ENCODE data around the gene RXFP4. TPM values are rescaled to one million over a fixed set of nuclear protein-coding genes. Genes with fewer than 3 reads are reported as not detected.
"Not testable (repeated sequence)": the region's sequence is repeated elsewhere in the genome, so short reads cannot be mapped to it uniquely, and the experiment has no call there.

RXFP4 gene
- total RNA-seq, 2 donors from 2014 or later: not detected

- no peaks in the 10 kb centered on the region for H3K9me3 Mint-ChIP-seq
- no peaks in the 10 kb centered on the region for H3K27me3 Mint-ChIP-seq
- peak; percentile 99 for ATAC-seq
- H3K4me3 Mint-ChIP-seq: peak within 1 kb of the TSS; percentile 93
- peak within 1 kb of the TSS; percentile 91 to 99 for H3K27ac Mint-ChIP-seq
- H3K36me3 Mint-ChIP-seq: peaks cover 12% of the 10 kb centered on the region
- DNase-seq (ENCODE audit: low spot score): peak; percentile 89
- peaks cover 19 to 25% of the 10 kb centered on the region in 2 donors for H3K4me1 Mint-ChIP-seq (ENCODE audit: low read depth in 2 of 2)
These were observed 30.0 kb upstream of the RXFP4 start, which contains the start of gene RIT1 for GRCh38 chr1:155911156-155912055. Gene RIT1 (minus strand): TSS chr1:155911349. CDS start chr1:155910761, 588 bp downstream.

DNA sequence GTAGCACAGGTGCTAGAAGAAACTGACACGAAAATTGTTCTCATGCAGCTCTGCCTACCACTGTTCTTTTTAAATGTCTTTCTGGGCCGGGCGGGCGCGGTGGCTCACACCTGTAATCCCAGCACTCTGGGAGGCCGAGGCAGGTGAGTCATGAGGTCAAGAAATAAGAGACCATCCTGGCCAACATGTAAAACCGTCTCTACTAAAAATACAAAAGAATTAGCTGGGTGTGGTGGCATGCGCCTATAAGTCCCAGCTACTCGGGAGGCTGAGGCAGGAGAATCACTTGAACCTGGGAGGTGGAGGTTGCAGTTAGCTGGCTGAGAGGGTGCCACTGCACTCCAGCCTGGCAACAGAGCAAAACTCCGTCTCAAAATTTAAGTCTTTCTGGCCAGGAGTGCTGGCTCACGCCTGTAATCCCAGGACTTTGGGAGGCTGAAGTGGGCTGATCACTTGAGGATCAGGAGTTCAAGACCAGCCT, 29.3 kb upstream of the RXFP4 start:
- Mint-ChIP-seq H3K27me3 (no peaks in the 10 kb centered on the region), H3K4me1 (ENCODE audit: low read depth in 2 of 2) (peaks cover 23 to 32% of the 10 kb centered on the region in 2 donors), H3K4me3 (peak overlapping the region; percentile 93), H3K27ac (peak overlapping the region; percentile 91 to 99), H3K9me3 (no peaks in the 10 kb centered on the region), H3K36me3 (peaks cover 19% of the 10 kb centered on the region)
- ATAC-seq (no peak), DNase-seq (ENCODE audit: low spot score) (no peak)

DNA sequence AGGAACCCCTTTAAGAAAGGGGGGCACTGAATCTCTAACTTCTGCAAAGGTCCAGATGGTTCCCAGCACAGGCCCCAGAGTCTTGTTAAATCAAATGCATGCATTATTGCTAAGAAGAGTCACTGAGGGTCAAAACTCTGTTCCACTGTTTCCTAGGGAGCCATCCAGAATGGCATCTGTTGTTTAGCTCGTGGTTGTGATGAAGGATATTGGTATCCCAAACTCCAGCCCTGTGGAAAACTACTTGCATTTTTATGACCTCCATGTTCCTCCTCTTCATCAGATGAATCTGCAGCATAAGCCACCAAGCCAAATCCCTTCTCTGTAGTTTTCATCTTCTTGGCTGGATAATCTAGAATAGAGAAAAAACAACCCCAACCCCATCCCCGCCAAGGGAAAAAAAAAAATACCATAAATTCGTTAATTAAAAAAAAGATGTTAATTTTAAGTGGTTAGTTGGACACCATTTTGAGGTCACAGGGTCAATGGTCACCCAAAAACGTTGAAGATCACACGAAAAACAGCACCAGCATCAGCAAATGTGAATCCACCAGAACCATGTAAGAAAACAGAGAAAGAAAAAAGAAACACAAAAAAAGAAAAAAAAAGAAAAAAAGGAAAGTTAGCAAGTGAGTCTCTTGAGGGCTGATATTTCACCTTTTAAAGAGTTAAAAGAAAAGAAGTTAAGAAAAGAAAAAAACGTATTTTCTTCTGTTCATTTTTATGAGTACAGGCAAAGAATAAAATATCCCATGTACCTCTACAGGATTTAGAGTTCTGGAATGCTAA, 27.3 kb upstream of the RXFP4 start:
- H3K27me3 Mint-ChIP-seq: no peaks in the 10 kb centered on the region
- H3K4me1 Mint-ChIP-seq (ENCODE audit: low read depth in 2 of 2): peaks cover 25 to 34% of the 10 kb centered on the region in 2 donors
- DNase-seq (ENCODE audit: low spot score): no peak
- peaks cover 28% of the 10 kb centered on the region for H3K36me3 Mint-ChIP-seq
- peak overlapping the region in 1 of 2 donors; percentile 37 for H3K27ac Mint-ChIP-seq
- no peak for ATAC-seq
- H3K9me3 Mint-ChIP-seq: no peaks in the 10 kb centered on the region
- H3K4me3 Mint-ChIP-seq: no peak overlapping the region

GRCh38 chr1:155918660-155919059, 22.8 kb upstream of the RXFP4 start:
- no peak overlapping the region for H3K27ac Mint-ChIP-seq
- H3K27me3 Mint-ChIP-seq: no peaks in the 10 kb centered on the region
- H3K4me1 Mint-ChIP-seq (ENCODE audit: low read depth in 2 of 2): peaks cover 9 to 12% of the 10 kb centered on the region in 2 donors
- no peak overlapping the region for H3K4me3 Mint-ChIP-seq
- H3K9me3 Mint-ChIP-seq: no peaks in the 10 kb centered on the region
- DNase-seq (ENCODE audit: low spot score): no peak
- ATAC-seq: no peak
- H3K36me3 Mint-ChIP-seq: peaks cover 45% of the 10 kb centered on the region

DNA sequence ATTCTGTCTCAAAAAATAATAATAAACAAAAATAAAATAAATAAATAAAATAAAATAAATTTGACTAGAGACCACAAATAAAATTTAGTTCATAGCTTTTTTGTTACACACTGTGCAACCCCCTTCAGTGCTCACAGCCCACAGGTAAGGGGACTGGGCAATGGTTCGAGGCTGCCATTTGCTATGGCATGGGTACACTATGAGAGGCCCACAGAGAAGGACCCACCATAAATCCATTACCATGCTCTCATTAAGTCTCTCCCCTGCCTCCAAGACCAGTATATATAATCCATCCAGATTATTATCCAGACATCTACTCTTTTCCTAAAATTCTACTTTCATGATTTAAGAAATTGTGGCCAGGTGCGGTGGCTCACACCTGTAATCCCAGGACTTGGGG, 21.6 kb upstream of the RXFP4 start:
- ATAC-seq (no peak), DNase-seq (ENCODE audit: low spot score) (no peak)
- Mint-ChIP-seq H3K27me3 (no peaks in the 10 kb centered on the region), H3K27ac (no peak overlapping the region), H3K4me3 (no peak overlapping the region), H3K4me1 (ENCODE audit: low read depth in 2 of 2) (peaks cover 9 to 12% of the 10 kb centered on the region in 2 donors), H3K36me3 (peaks cover 36% of the 10 kb centered on the region), H3K9me3 (no peaks in the 10 kb centered on the region)

DNA sequence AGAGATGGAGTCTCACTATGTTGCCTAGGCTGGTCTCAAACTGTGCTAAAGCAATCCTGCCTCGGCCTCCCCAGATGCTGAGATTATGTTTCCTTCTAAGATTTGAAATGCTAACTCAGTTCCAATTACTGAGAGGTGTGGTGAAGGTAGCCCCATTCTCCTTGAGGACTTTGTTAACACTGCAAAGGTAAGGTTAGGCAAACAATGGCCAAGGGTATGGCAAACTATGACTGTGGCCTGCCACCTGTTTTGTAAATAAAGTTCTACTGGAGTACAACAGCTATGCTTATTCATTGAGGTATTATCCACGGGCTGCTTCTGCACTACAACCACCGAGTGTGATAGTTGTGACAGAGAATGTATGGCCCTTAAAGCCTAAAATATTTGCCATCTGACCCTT, 20.7 kb upstream of the RXFP4 start:
- DNase-seq (ENCODE audit: low spot score): no peak
- H3K9me3 Mint-ChIP-seq: no peaks in the 10 kb centered on the region
- no peak for ATAC-seq
- H3K27me3 Mint-ChIP-seq: no peaks in the 10 kb centered on the region
- peaks cover 40% of the 10 kb centered on the region for H3K36me3 Mint-ChIP-seq
- H3K4me3 Mint-ChIP-seq: no peak overlapping the region
- no peak overlapping the region for H3K27ac Mint-ChIP-seq
- H3K4me1 Mint-ChIP-seq (ENCODE audit: low read depth in 2 of 2): peaks cover 9 to 12% of the 10 kb centered on the region in 2 donors

DNA sequence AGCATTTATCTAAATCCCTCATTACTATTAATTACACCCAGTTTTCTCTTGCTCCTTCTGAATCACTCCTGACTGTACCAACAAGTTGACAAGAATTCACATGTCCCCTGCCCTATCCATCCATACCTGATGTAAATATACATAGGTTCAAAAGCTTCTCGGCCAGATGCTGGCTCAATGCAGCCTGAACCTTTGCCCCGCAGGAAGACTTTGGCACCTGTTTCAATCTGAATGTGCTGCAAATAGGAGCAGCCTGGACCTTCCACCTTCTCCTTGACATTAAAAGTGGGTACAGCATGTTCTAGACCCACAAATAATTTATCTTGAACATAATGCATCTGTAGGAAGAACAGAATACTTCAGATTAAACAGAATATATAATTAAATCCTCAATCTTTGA, 15.9 kb upstream of the RXFP4 start:
- H3K4me3 Mint-ChIP-seq: no peak overlapping the region
- H3K9me3 Mint-ChIP-seq: no peaks in the 10 kb centered on the region
- no peak overlapping the region for H3K27ac Mint-ChIP-seq
- H3K4me1 Mint-ChIP-seq (ENCODE audit: low read depth in 2 of 2): peaks cover 12 to 22% of the 10 kb centered on the region in 2 donors
- H3K27me3 Mint-ChIP-seq: no peaks in the 10 kb centered on the region
- DNase-seq (ENCODE audit: low spot score) (no peak), ATAC-seq (no peak)
- H3K36me3 Mint-ChIP-seq: peaks cover 43% of the 10 kb centered on the region

DNA sequence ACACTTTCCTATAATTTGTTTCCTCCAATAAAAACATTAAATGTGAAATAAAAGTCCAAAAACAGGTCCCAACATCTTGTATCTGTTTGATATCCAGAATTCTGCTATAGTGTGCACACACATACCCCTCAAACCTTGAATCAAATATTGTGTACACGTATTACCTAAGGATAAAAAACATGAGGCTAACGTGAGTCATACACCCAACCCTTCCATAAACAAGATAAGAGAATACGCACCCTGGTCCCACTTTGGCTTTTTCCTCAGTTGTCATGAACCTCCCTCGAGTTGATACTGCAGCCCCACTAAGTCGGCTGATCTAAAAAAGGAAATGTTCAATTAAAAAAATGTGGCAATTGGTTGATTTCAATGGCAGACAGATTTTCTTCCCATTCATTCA, 12.4 kb upstream of the RXFP4 start:
- H3K27ac Mint-ChIP-seq: peak overlapping the region in 1 of 2 donors; percentile 61
- peaks cover 31% of the 10 kb centered on the region for H3K36me3 Mint-ChIP-seq

GRCh38 chr1:155930725-155931124, 10.7 kb upstream of the RXFP4 start:
- H3K36me3 Mint-ChIP-seq: peaks cover 25% of the 10 kb centered on the region
- not testable (repeated sequence) for H3K4me3 Mint-ChIP-seq; H3K27me3 Mint-ChIP-seq; ATAC-seq; H3K9me3 Mint-ChIP-seq; DNase-seq (ENCODE audit: low spot score)
- peaks cover 25% of the 10 kb centered on the region in 2 donors for H3K4me1 Mint-ChIP-seq (ENCODE audit: low read depth in 2 of 2)
- peak overlapping the region in 1 of 2 donors; percentile 74 for H3K27ac Mint-ChIP-seq

More for the DNA sequence above, 12.4 kb upstream of the RXFP4 start:
- ATAC-seq: no peak
- H3K4me1 Mint-ChIP-seq (ENCODE audit: low read depth in 2 of 2): peaks cover 25% of the 10 kb centered on the region in 2 donors
- H3K9me3 Mint-ChIP-seq: no peaks in the 10 kb centered on the region
- H3K27me3 Mint-ChIP-seq: no peaks in the 10 kb centered on the region
- H3K4me3 Mint-ChIP-seq: no peak overlapping the region
- no peak for DNase-seq (ENCODE audit: low spot score)

DNA sequence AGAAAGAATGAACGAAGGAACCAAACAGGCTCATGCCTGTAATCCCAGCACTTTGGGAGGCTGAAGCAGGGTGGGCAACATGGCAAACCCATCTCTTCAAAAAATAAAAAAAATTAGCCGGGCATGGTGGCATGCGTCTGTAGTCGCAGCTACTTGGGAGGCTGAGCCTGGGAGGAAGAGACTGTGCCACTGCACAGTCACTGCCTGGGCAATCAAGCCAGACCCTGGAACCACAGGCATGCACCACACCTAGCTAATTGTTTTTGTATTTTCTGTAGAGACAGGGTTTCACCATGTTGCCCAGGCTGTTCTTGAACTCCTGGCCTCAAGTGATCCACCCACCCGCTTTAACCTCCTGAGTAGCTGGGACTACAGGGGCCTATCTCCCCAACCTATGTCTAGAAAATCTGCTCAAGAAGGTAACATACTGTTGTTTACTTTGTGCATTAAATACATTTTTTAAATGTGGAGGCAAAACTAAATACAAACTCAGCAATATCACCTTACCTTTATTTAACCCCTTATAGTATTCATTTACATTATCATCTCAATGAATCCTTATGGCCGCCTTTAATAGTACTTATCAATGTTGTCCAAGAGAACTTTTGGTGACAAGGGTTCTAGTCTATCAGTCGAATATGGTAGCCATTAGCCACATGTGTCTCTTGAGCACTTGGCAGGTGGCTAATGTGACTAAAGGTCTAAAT, 10.0 kb upstream of the RXFP4 start:
- Mint-ChIP-seq H3K27ac (peak overlapping the region in 1 of 2 donors; percentile 74), H3K9me3 (no peaks in the 10 kb centered on the region), H3K4me3 (no peak overlapping the region), H3K27me3 (no peaks in the 10 kb centered on the region), H3K36me3 (peaks cover 21% of the 10 kb centered on the region), H3K4me1 (ENCODE audit: low read depth in 2 of 2) (peaks cover 25% of the 10 kb centered on the region in 2 donors)
- DNase-seq (ENCODE audit: low spot score) (no peak), ATAC-seq (no peak)

- Mint-ChIP-seq H3K27ac (peak overlapping the region in 1 of 2 donors; percentile 74), H3K4me1 (ENCODE audit: low read depth in 2 of 2) (peaks cover 22 to 25% of the 10 kb centered on the region in 2 donors), H3K27me3 (no peaks in the 10 kb centered on the region), H3K4me3 (no peak overlapping the region), H3K36me3 (peaks cover 15% of the 10 kb centered on the region), H3K9me3 (no peaks in the 10 kb centered on the region)
- ATAC-seq: no peak
- DNase-seq (ENCODE audit: low spot score): no peak
These were observed 9.4 kb upstream of the RXFP4 start for GRCh38 chr1:155932081-155932480.

DNA sequence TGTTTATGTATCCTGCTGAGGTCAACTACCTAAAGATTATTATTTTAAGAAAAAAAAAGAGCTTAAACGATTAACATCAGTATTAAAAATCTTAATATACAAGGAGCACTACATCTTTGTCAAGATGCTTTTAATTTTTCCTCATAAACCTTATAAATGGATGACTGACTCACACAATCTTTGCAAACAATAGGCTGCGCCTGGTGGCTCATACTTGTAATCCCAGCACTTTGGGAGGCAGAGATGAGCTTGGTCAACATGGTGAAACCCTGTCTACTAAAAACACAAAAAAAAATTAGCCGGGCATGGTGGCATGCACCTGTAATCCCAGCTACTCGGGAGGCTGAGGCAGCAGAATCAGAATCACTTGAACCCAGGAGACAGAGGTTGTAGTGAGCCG, 9.0 kb upstream of the RXFP4 start:
- Mint-ChIP-seq H3K27ac (peak overlapping the region in 1 of 2 donors; percentile 74), H3K4me1 (ENCODE audit: low read depth in 2 of 2) (peaks cover 21 to 25% of the 10 kb centered on the region in 2 donors), H3K4me3 (no peak overlapping the region), H3K9me3 (no peaks in the 10 kb centered on the region), H3K36me3 (peaks cover 14% of the 10 kb centered on the region), H3K27me3 (no peaks in the 10 kb centered on the region)
- no peak for DNase-seq (ENCODE audit: low spot score)
- ATAC-seq: no peak

- DNase-seq (ENCODE audit: low spot score) (no peak), ATAC-seq (no peak)
- Mint-ChIP-seq H3K4me1 (ENCODE audit: low read depth in 2 of 2) (peaks cover 25% of the 10 kb centered on the region in 2 donors), H3K27ac (no peak overlapping the region), H3K9me3 (no peaks in the 10 kb centered on the region), H3K36me3 (peaks cover 14% of the 10 kb centered on the region), H3K27me3 (no peaks in the 10 kb centered on the region), H3K4me3 (no peak overlapping the region)
These were observed 7.8 kb upstream of the RXFP4 start for GRCh38 chr1:155933591-155934096.
